Activated T-helper 1 cell treated with Interleukin-2 at 50 U/mL for 16 hours (primary cell): ENCODE measurements around the gene CELSR1.

Source experiments
- DNase-seq: peaks from one replicate; pipeline ENCODE4 v3.0.0-alpha.2; 2020; ENCODE audit warnings: low read depth

CELSR1 gene

DNA sequence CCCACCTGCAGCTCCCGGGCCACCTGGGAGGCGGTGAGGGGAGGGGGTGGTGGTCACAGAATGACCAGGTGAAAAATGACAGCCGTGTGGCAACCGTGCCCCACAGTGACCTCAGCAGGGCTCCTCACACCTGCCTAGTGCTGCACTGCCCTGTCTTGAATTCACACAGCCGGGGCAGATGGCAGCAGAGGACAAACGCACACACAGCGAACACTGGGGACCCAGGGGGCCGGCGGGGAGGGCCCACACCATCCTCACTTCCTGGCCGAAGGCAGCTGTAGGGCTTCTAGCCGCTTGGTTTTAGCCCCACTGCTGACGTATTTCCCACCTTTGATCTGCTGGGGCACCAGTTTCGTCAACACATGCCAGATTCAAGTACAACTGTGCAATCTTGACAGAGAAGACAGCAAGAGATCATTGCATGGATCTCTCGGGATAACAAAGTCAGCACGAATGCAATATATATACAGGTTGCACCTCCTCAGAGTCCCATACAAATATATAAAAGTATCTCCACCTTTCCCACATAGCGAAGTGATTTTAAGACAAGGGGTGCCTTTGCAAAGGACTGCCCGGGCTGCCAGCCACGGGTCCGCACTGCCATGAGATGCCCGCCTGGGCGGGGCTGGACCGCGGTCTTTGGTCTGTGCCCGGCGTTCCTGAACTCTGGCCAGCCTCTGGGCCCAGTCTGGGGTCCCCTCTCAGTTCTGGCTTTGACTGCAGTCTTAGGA, 175.1 kb downstream of the CELSR1 start:
- no peak for DNase-seq

- DNase-seq = no peak
Measured at GRCh38 chr22:46361826-46362202, 175.6 kb downstream of the CELSR1 start.

GRCh38 chr22:46360891-46361290, 176.5 kb downstream of the CELSR1 start:
- no peak for DNase-seq

DNA sequence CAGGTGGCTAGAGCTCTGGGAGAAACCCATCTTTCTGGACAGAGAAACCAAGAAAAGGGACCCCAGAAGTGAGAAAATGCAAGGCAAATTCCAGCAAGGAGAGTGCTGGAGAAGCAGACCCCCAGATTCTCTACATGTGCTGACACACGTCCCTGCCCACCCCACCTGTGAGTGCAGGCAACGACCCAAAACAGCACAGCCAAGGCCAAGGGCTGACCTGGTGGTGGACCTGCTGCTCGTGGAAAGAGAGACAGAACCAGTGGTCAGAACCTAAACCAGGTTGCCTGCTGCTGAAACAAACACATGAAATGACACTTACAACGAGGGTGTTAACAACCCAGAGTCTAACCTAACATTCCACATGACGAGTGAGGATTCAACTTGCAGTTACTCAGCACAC, 177.3 kb downstream of the CELSR1 start:
- no peak for DNase-seq

DNA sequence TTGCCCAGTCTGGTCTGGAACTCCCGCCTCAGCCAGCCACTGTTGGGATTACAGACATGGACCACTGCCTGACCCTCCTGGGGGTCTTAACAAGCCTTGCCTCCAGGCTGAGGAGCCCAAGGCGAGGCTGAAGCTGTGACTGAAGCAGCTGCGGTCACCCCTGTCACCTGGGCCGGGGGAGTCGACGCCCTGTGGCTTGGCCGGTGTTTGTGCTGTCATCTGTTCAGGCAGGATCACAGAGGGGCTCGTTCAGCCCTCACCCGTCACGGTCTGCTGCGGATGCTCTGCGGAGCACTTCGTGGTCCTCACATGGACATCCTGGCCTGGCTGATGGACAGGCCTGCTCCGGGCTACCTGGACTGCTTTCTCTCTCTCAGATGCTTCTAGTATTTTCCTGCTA, 178.1 kb downstream of the CELSR1 start:
- no peak for DNase-seq

GRCh38 chr22:46358766-46359165, 178.7 kb downstream of the CELSR1 start:
- no peak for DNase-seq

- DNase-seq = no peak
Measured at GRCh38 chr22:46357711-46358520, 179.5 kb downstream of the CELSR1 start.

- DNase-seq = no peak
Measured at GRCh38 chr22:46356496-46357480, 180.6 kb downstream of the CELSR1 start.

GRCh38 chr22:46355996-46356471, 181.4 kb downstream of the CELSR1 start:
- DNase-seq = no peak

- DNase-seq = no peak
Measured at GRCh38 chr22:46355369-46355995, 181.9 kb downstream of the CELSR1 start.

GRCh38 chr22:46354993-46355305, 182.5 kb downstream of the CELSR1 start:
- no peak for DNase-seq

- DNase-seq = no peak
Measured at GRCh38 chr22:46354176-46354992, 183.0 kb downstream of the CELSR1 start.

DNA sequence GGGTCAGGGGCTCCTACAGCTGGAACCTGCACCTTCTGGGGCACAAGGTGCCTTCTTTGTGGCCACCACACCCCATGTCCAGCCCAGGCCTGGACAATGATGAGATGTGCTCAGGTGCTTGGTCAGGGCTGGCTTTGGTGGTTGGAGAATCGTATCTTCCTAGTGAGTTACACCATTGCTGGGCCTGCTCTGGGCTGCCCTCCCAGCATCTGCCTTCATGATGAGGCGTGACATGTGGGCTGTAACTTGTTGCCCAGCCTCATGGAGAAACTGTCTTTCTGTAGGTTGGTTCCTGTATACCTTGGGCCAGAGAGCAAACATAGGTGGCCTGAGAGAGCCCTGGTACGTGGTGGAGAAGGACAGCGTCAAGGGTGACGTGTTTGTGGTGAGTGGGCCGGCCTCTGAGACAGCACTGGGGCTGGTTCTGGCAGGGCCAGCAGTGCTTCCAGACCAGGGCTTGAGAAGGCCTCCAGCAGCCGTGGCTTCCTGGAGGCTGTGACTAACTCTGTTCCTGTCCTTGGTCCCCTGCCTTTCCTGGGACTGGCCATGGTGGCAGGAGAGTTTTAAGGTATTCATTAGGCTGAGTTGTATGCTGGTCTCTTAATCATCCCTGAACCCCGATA, 183.8 kb downstream of the CELSR1 start:
- DNase-seq = no peak

DNA sequence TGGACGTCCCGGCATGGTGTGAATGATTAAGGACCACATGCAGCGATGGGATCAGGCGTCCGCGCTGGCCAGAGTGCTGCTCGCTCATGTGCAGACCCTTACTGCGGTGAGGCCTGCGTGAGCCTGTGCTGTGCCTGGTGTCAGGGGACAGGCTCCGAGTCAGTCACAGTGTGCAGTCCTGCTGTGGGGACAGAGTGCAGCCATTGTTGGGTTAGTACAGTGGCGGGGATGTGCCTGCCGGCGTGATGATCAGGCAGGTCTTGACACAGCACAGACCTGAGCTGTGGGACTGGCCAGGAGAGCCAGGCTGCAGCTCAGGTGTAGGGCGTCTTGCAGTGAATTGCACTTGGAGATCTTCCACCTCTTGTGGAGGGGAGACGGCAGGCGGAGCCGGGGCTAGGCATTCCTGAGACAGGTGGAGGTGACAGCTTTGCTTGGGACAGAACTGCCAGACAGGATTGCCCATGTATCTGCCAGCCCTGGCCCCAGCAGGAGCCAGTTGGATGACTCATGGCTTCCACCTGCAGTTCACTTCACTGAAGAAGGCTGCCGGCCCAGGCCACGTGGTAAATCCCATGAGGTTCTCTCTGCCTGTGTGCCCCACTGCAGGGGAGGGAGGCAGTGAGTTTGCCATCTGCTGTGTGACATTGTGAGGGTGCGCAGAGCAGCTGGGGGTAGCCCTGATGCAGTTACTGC, 184.6 kb downstream of the CELSR1 start:
- DNase-seq = no peak

GRCh38 chr22:46352276-46352675, 185.1 kb downstream of the CELSR1 start:
- no peak for DNase-seq

- no peak for DNase-seq
Measured at GRCh38 chr22:46351767-46352166, 185.7 kb downstream of the CELSR1 start.

DNA sequence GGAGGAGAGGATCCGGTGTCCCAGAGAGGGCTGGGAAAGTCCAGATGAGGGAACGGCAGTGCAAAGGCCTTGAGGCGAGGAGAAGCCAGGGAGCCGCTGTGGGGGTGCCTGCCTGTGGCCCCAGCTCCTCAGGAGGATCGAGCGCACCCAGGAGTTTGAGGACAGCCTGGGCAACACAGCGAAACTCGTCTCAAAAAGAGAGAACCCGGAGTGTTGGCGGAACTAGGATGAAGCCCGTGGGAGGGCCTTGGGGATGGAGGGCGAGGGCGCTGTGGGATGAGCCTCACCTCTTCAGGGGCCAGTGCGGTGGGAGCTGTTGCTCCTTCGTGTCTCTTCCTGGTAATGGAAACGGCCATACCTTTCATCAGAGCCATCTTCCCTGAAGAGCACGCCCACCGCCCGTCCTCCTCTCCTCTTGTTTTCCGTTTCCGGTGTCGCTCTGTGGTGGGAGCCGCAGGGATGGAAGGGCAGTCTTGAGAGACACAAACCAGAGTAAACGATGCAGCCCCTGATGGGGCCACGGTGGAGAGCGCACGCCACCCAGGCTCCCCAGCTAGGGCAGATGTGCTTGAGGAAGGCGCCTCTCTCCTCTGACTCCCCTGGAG, 186.2 kb downstream of the CELSR1 start:
- DNase-seq = no peak

DNA sequence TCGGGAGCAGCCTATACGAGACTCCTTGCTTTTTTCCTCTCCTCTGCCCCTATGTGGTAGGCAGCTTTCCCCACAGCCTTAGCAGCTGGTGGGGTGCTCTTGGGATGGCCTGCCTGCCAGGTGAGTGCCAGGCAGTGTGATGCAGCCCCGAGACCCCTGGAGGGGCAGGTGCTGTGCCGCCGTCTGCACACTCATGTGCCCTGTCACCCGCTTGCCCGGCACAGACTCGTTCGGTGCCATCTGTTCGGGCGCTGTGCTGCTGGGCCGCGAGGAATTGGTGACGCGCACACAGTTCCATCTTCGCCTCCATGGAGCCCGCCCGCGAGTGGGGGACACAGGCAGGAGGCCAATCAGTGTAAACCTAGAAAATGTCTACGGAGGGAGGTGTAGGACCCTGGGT, 186.8 kb downstream of the CELSR1 start:
- no peak for DNase-seq

DNA sequence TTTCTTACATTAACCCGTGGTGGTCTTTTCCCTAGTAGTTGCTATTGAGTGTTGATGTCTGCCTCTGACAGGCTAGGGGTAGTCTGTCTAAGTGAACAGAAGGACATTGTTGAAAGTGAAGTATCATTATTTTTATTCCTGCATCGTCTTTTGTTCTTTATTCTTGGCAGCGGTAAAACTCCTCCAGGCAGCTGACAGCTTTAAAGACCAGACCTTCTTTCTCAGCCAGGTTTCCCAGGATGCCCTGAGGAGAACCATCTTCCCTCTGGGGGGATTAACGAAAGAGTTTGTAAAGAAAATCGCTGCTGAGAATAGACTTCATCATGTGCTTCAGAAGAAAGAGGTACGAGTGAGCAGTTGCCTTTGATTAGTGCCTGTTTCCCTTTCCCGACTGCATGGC, 187.3 kb downstream of the CELSR1 start:
- DNase-seq = no peak

GRCh38 chr22:46349681-46350080, 187.7 kb downstream of the CELSR1 start:
- DNase-seq = no peak
